WERI-Rb-1 (cell line): ENCODE measurements around the gene TMEM109.

Experiments
- DNase-seq: peaks from one replicate; pipeline ENCODE4 v3.0.0-alpha.2; 2020
- H3K27ac ChIP-seq: fragments of 250-450 bp; sonication (Bioruptor Pico); 2 replicates; pipeline ENCODE4 v1.5.1; 2020; ENCODE audit warnings: mild to moderate bottlenecking, moderate library complexity
- H3K27me3 ChIP-seq: fragments of 250-450 bp; sonication (Bioruptor Pico); 2 replicates; pipeline ENCODE4 v1.5.1; 2021; ENCODE audit warnings: mild to moderate bottlenecking, low read depth, moderate library complexity; ENCODE audit not compliant: insufficient read depth, severe bottlenecking
- H3K36me3 ChIP-seq: fragments of 250-450 bp; sonication (Bioruptor Pico); 2 replicates; pipeline ENCODE4 v1.5.1; 2020; ENCODE audit warnings: mild to moderate bottlenecking, moderate library complexity
- H3K4me3 ChIP-seq: 2 replicates; pipeline ENCODE4 v1.5.1; 2011; ENCODE audit warnings: low read depth, mild to moderate bottlenecking, control low read depth, low read length
- H3K9me3 ChIP-seq: fragments of 250-450 bp; sonication (Bioruptor Pico); 2 replicates; pipeline ENCODE4 v1.5.1; 2021; ENCODE audit warnings: mild to moderate bottlenecking, moderate library complexity; ENCODE audit not compliant: severe bottlenecking
- CTCF ChIP-seq: IDR thresholded peaks from 2 replicates; pipeline ENCODE4 v1.5.1; 2011; ENCODE audit warnings: low read depth, mild to moderate bottlenecking, control low read depth, inconsistent platforms, low read length

TMEM109 gene

GRCh38 chr11:60928563-60929001 is 14.6 kb downstream of the TMEM109 start:
- no peak for DNase-seq
- H3K36me3 ChIP-seq, result peaks cover 66% of the 10 kb centered on the region

GRCh38 chr11:60929764-60930163 is 15.8 kb downstream of the TMEM109 start:
- H3K36me3 ChIP-seq, result peaks cover 78% of the 10 kb centered on the region
- DNase-seq, result no peak
- H3K27ac ChIP-seq, result no peak overlapping the region
- H3K9me3 ChIP-seq, result no peaks in the 10 kb centered on the region
- H3K4me3 ChIP-seq, result no peak overlapping the region
- H3K27me3 ChIP-seq, result no peaks in the 10 kb centered on the region
- no peak for TF ChIP-seq CTCF

More at GRCh38 chr11:60928563-60929001, 14.6 kb downstream of the TMEM109 start:
- TF ChIP-seq CTCF, result no peak
- H3K4me3 ChIP-seq, result no peak overlapping the region
- no peaks in the 10 kb centered on the region for H3K9me3 ChIP-seq
- H3K27me3 ChIP-seq, result no peaks in the 10 kb centered on the region
- no peak overlapping the region for H3K27ac ChIP-seq

- no peak for TF ChIP-seq CTCF
- no peaks in the 10 kb centered on the region for H3K27me3 ChIP-seq
- H3K4me3 ChIP-seq, result no peak overlapping the region
- H3K9me3 ChIP-seq, result no peaks in the 10 kb centered on the region
- DNase-seq, result no peak
- no peak overlapping the region for H3K27ac ChIP-seq
- H3K36me3 ChIP-seq, result peaks cover 83% of the 10 kb centered on the region
These were observed 16.4 kb downstream of the TMEM109 start for GRCh38 chr11:60930394-60930793.

- Histone ChIP-seq H3K27ac (no peak overlapping the region), H3K4me3 (no peak overlapping the region), H3K27me3 (no peaks in the 10 kb centered on the region), H3K9me3 (no peaks in the 10 kb centered on the region), H3K36me3 (peaks cover 88% of the 10 kb centered on the region)
- TF ChIP-seq CTCF, result no peak
- no peak for DNase-seq
These were observed 18.0 kb downstream of the TMEM109 start for GRCh38 chr11:60931917-60932316.

- H3K27ac ChIP-seq, result no peak overlapping the region
- no peaks in the 10 kb centered on the region for H3K9me3 ChIP-seq
- no peaks in the 10 kb centered on the region for H3K27me3 ChIP-seq
- peaks cover 79% of the 10 kb centered on the region for H3K36me3 ChIP-seq
- no peak for TF ChIP-seq CTCF
- no peak for DNase-seq
- no peak overlapping the region for H3K4me3 ChIP-seq
These were observed 18.8 kb downstream of the TMEM109 start for GRCh38 chr11:60932605-60933356.
